NCI-H1417 treated with DMSO at 0.1 percent for 48 hours (cell line): ENCODE data around the gene PEX26.
"Not testable (repeated sequence)": the region's sequence is repeated elsewhere in the genome, so short reads cannot be mapped to it uniquely, and the experiment has no call there.

Experiments used
- DNase-seq: peaks from one replicate; lab custom pipeline; 2025; lab: John Stamatoyannopoulos, UW

Gene PEX26

DNA sequence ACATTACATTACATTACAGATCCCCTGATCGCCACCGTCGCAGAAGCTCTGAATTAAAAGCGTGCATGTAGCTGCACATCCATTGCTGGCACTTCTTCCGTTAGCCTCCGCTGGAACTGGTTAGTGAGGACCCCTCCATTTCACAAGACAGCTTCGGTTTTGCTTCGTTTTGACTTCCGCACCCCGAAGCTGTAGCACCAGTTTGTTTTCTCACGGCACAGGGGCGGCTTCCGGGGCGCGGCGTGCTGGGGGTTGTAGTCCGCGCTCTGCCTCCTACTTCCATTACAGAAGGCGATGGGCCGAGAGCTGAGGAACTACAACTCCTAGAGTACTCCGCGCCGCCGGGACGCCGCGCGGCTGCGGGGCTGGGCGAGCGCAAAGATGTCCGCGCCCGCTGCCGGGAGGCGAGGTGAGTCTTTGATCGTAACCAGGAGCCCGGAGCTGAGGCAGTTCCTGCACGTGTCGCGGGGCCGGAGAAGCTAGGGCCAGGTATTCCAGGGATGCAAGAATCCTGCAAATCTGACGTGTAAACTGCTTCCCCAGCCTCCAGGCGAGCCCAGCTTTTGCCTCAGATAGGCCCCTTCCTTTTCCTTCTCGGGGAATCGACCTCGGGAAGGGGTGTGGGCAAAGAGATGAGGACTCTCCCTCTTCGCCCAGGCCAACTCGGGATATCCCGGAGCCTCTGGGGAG is at the start of gene PEX26:
TSS of gene PEX26 (plus strand) at position 352 of the 690 bp plus-strand sequence. CDS start 387 bp downstream, outside the sequence.
- no peak for DNase-seq

- DNase-seq: no peak
These were observed 48.8 kb upstream of the PEX26 start for GRCh38 chr22:18028817-18029527.

DNA sequence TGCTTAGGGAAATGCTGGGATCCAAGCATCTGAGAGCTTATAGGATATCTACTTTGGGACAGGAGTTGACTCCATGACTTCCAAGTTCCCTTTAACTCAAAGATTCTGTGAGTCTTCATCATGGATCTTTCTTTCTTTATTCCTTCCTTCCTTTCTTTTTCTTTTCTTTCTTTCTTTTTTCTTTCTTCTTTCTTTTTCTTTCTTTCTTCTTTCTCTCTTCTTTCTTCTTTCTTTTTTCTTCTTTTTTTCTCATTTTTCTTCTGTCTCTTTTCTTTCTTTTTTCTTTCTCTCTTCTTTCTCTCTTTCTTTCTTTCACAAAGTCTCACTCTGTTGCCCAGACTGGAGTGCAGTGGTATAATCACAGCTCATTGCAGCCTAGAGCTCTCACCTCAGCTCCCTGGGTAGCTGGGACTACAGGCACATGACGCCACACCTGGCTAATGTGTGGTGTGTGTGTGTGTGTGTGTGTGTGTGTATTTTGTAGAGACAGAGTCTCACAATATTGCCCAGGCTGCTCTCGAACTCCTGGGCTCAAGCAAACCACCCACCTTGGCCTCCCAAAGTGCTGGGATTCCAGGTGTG is 48.0 kb upstream of the PEX26 start:
- no peak for DNase-seq

- no peak for DNase-seq
These were observed 45.9 kb upstream of the PEX26 start for GRCh38 chr22:18031695-18032454.

DNA sequence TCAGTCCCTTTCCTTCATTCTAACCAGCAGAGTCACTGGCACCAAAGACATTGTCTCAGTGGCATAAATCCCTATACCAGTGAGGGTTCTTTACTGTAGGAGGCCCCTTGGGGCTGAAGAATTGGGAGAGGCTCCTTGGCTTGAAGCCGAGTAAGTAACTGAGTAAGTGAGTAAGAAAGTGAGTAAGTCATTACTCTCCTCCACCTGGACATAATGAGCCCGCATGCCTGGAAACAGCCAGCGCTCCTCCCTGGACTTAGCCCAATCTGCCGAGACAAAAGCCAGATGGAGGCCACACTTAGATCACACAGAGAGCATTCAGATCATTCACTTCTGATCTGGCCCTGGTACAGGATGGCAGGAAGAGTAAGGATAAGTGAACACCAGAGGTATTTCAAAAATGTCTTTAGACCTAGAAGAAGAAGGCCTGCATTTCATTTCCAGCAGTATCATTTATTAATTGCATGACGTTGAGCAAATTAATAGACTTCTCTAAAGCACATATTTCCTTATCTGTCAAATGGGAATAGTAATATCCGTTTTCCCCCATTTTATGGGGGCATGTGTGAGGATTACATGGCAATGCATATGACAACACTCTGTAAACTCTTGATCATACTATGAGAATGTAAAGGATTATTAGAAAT is 45.2 kb upstream of the PEX26 start:
- DNase-seq: no peak

DNA sequence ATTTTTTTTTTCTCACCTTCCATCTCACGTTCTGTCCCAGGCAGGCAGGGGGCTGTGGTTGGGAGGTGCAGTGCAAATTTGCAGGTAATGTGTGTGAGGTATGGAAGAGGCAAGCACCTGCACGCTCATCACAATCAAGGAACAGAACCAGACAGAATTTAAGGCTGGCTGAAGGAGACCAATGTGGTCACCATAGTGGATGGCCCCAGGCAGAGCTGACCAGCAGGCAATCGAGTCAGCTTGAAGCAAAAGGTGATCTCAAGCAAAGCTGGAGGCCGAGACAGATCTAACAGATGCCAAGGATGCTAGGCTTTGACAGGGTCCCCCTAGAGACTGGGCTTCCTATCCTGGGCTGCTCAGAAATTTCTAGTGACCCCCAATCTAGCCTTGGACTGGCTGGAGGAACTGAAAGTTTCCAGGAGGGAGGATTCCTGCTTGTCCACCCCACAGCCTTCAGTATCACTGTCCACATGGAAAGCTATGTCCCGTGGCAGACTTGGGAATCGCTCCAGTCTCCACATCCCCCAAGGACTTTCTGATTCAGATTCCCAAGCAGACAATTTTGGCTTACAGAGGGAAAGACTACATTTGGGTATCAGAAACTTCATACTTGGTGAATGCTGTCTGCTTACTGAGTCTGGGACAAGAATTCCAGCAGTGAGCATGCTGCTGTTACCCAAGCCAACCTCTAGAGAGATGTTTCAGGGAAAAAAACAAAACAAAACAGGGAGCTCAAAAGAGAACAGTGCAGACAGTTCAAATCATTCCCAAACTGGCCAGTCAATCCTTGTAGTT is 44.4 kb upstream of the PEX26 start:
- DNase-seq: no peak

- no peak for DNase-seq
These were observed 43.7 kb upstream of the PEX26 start for GRCh38 chr22:18034076-18034475.

DNA sequence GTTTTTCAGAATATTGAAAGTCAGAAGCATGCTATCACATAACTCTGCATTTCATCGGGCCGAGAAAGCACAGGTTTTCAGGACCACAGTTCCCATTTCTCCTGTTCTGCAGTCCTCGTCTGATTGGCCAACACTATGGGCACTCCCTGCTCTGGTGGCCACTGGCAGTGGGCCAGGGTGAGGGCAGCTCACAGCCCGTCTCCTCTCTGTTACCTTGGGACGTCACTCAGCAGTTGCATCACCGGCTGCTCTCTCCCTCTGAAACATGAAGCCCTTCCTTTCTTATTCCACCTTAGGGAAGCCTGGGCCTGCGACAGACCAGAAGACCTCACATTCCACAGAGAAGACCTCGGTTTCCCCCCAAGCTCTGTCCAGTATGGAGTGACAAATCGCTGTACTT is 42.0 kb upstream of the PEX26 start:
- no peak for DNase-seq

- DNase-seq: not testable (repeated sequence)
These were observed 36.9 kb upstream of the PEX26 start for GRCh38 chr22:18040898-18041297.

GRCh38 chr22:18042685-18043084 is 35.1 kb upstream of the PEX26 start:
- DNase-seq: no peak

- no peak for DNase-seq
These were observed 33.1 kb upstream of the PEX26 start for GRCh38 chr22:18044548-18045271.

DNA sequence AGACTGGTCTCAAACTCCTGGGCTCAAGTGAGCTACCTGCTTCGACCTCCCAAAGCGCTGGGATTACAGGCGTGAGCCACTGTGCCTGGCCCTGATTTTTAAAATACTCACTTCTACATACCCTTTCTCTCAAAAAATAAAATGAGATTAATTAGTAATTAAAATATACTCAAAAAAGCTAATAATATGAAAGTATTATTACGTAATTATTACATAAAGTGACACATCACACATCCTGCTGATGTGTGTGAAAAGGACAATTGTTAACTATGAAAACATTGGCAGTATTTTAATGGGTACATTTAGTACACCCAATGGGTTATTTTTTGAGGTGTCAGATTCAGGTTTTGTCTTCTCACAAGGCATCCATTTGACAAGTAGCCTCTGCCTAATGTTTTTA is 32.0 kb upstream of the PEX26 start:
- no peak for DNase-seq

DNA sequence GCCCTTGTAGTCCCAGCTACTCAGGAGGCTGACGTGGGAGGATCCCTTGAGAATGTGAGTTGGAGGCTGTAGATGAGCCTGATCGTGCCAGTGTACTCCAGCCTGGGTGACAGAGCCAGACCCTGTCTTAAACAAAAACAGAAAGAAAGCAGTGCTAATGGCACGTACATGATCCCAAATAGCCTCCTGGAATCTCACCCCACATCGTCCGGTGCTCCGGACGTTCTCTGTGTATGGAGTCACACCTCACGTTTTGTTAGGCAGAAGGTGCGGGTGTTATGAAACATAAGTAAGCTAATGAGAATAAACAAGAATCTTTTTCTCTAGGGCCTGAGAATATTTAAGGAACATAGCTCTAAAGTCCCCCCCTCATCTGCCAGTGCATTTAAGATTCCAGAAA is 29.7 kb upstream of the PEX26 start:
- no peak for DNase-seq

GRCh38 chr22:18048441-18048898 is 29.3 kb upstream of the PEX26 start:
- no peak for DNase-seq

DNA sequence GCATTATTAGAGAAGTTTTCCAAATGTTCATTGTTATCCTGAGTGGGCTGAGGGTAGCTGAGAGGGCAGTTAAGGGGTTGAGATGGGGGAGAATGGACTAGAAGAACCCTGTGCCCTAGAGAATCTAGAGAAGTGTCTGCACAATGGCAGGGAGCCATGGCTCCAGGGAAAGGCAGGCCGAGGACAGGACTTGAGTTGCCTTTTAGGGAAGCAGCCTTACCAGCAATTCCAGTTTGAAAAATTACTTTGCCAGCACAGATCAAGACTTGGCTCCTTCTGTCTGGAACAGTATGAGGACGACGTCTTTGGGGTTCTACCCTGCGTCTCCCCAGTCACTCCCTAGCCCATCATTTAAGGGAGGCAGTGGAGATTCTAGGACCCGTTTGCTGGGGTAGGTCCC is 27.7 kb upstream of the PEX26 start:
- DNase-seq: no peak

DNA sequence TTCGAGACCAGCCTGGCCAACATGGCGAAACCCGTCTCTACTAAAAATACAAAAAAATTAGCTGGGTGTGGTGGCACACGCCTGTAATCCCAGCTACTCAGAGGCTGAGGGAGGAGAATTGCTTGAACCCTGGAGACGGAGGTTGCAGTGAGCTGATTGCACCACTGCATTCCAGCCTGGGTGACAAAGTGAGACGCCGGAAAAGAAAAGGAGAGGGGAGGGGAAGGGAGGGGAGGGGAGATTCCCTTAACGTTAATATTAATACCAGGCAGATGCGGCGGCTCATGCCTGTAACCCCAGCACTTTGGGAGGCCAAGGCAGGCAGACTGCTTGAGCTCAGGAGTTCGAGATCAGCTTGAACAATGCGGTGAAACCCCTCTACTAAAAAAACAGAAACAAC is 26.7 kb upstream of the PEX26 start:
- not testable (repeated sequence) for DNase-seq

DNA sequence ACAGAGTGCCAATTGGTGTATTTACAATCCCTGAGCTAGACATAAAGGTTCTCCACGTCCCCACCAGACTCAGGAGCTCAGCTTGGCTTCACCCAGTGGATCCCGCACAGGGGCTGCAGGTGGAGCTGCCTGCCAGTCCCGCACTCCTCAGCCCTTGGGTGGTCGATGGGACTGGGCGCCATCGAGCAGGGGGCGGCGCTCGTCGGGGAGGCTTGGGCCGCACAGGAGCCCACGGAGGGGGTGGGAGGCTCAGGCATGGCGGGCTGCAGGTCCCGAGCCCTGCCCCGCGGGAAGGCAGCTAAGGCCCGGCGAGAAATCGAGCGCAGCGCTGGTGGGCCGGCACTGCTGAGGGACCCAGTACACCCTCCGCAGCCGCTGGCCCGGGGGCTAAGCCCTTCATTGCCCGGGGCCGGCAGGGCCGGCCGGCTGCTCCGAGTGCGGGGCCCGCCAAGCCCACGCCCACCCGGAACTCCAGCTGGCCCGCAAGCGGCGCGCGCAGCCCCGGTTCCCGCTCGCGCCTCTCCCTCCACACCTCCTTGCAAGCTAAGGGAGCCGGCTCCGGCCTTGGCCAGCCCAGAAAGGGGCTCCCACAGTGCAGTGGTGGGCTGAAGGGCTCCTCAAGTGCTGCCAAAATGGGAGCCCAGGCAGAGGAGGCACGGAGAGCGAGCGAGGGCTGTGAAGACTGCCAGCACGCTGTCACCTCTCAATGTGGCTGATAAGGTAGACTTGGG is 24.4 kb upstream of the PEX26 start:
- not testable (repeated sequence) for DNase-seq

DNA sequence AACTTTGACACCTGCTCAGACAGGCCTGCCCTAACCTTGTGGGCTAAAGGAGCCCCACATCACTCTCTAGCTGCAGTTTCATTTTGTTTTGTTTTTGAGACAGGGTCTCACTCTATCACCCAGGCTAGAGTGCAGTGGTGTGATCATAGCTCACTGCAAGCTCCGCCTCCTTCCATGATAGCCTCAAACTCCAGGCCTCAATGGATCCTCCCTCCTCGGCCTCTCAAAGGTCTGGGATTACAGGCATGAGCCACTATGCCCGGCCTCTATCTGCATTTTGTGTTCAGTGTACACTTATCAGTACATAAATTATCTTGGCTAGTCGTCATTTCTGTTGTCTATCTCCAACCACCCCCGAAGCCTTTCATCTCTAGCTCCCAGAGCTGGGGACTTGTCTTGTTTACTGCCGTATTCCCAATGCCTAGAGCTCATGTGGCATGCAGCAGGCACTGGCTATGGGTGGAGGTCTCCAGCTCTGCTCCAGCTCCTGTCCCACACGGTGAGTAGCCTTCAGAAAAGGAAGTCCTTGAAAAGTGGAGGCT is 22.1 kb upstream of the PEX26 start:
- DNase-seq: no peak

DNA sequence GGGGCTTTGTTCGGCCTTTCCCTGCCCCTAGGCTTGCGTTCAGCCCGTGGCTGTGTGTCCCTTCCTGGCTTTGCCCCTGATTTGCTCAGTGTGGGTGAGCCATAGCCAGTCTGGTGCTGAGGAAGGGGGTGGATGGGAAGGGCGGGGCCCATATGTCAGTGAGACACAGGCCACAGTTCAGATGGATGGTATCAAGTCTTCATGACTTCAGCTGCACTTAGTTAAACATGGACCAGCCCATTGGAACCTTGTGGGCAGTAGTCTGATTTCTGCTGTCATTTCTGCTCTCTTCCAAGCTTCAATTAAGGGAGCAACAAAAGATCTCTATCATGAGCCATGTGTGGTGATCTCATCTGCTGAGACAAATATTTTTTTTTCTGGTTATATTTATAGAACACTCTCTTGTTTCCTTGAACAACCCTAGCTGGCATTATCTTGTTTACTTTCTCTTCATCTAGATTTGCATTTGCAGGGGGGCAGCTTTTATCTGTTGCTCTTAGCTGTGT is 21.6 kb upstream of the PEX26 start:
- DNase-seq: no peak
